Common myeloid progenitor, CD34-positive (primary cell): Measurements from ENCODE around the gene CYP1B1.

Source experiments
- CTCF ChIA-PET: fragments of 350-600 bp; sonication (Branson Sonifier 250); formaldehyde crosslinking; loops from one replicate; lab custom pipeline; 2021; ENCODE audit warnings: antibody characterized with exemption; lab: Charles Lee
- POLR2A ChIA-PET: fragments of 350-600 bp; sonication (Branson Sonifier 250); formaldehyde crosslinking; loops from one replicate; lab custom pipeline; 2021; ENCODE audit warnings: antibody characterized with exemption; lab: Charles Lee
- DNase-seq, 3 donors: peaks; one replicate each; pipeline versions ENCODE4 v3.0.0 to v3.0.0-alpha.2; 2013
- H3K27ac ChIP-seq, 2 experiments: 1 replicate in 1 of 2; 2 replicates in 1 of 2; pipeline ENCODE4 v1.7.0; 2013; ENCODE audit warnings: inconsistent platforms in 2 of 2, low read length in 2 of 2, mild to moderate bottlenecking in 2 of 2, low read depth in 1 of 2, moderate library complexity in 1 of 2; ENCODE audit not compliant: severe bottlenecking in 2 of 2, insufficient read depth in 1 of 2, poor library complexity in 1 of 2
- H3K27me3 ChIP-seq, 5 experiments: replicated peaks in 2 of 5; 1 replicate in 3 of 5; 2 replicates in 2 of 5; pipeline versions ENCODE4 v1.6.1 to v1.7.0; 2013; ENCODE audit warnings: low read length in 4 of 5, mild to moderate bottlenecking in 2 of 5, moderate library complexity in 2 of 5, inconsistent platforms in 1 of 5; ENCODE audit not compliant: insufficient read depth in 5 of 5, control insufficient read depth in 4 of 5
- H3K36me3 ChIP-seq, 4 experiments: 1 replicate in 2 of 4; 2 replicates in 2 of 4; pipeline versions ENCODE4 v1.6.1 to v1.7.0; 2013; ENCODE audit warnings: low read length in 3 of 4, control low read depth in 1 of 4, mild to moderate bottlenecking in 1 of 4; ENCODE audit not compliant: control insufficient read depth in 4 of 4, insufficient read depth in 4 of 4
- H3K4me1 ChIP-seq, 4 experiments: 1 replicate in 3 of 4; 2 replicates in 1 of 4; pipeline versions ENCODE4 v1.6.1 to v1.7.1; 2013; ENCODE audit warnings: low read length in 3 of 4, mild to moderate bottlenecking in 3 of 4, control low read depth in 1 of 4, inconsistent platforms in 1 of 4, moderate library complexity in 1 of 4; ENCODE audit not compliant: control insufficient read depth in 4 of 4, insufficient read depth in 4 of 4; ENCODE audit errors: control extremely low read depth in 1 of 4
- H3K4me3 ChIP-seq, 7 experiments: 1 replicate in 4 of 7; 2 replicates in 3 of 7; pipeline versions ENCODE4 v1.5.1 to v1.7.0; 2013; ENCODE audit warnings: mild to moderate bottlenecking in 7 of 7, low read length in 6 of 7, moderate library complexity in 6 of 7, inconsistent platforms in 2 of 7, low read depth in 2 of 7, control low read depth in 1 of 7; ENCODE audit not compliant: insufficient read depth in 4 of 7, control insufficient read depth in 1 of 7; ENCODE audit errors: extremely low read depth in 1 of 7
- H3K9me3 ChIP-seq, 5 experiments: 1 replicate in 4 of 5; 2 replicates in 1 of 5; pipeline versions ENCODE4 v1.6.1 to v1.7.1; 2013; ENCODE audit warnings: low read length in 4 of 5, mild to moderate bottlenecking in 2 of 5, inconsistent platforms in 1 of 5, low read depth in 1 of 5, moderate library complexity in 1 of 5; ENCODE audit not compliant: control insufficient read depth in 4 of 5, insufficient read depth in 2 of 5; ENCODE audit errors: control extremely low read depth in 1 of 5
- WGBS: methylation state at CpG from one replicate; pipeline ENCODE4 v1.1.5; 2013; ENCODE audit not compliant: insufficient coverage; 5-methylcytosine and 5-hydroxymethylcytosine counted together

CYP1B1 gene

GRCh38 chr2:38037325-38037724 is 38.6 kb downstream of the CYP1B1 start:
- H3K36me3 ChIP-seq = no peaks in the 10 kb centered on the region
- H3K4me3 ChIP-seq = no peak overlapping the region
- peaks cover 11 to 53% (median 21%) of the 10 kb centered on the region in 5 experiments for H3K27me3 ChIP-seq
- ChIA-PET POLR2A (interaction anchor here (0.6 kb wide), 1 partner anchor 417 kb away, joined by 3 read pairs; no protein-coding TSS in a partner anchor), CTCF (interaction anchor here (1.5 to 1.9 kb wide), 2 partner anchors 12 to 23 kb away, joined by 4 to 6 read pairs; no protein-coding TSS in a partner anchor)
- no peak for DNase-seq
- peaks cover 0 to 10% (median 6%) of the 10 kb centered on the region in 4 experiments for H3K4me1 ChIP-seq
- no peak overlapping the region for H3K27ac ChIP-seq
- WGBS = 97% methylated on average over 4 of the region's 4 CpGs
- peaks cover 0 to 2% (median 0%) of the 10 kb centered on the region in 5 experiments for H3K9me3 ChIP-seq

GRCh38 chr2:38035968-38036367 is 40.0 kb downstream of the CYP1B1 start:
- Histone ChIP-seq H3K36me3 (no peaks in the 10 kb centered on the region), H3K27ac (no peak overlapping the region), H3K4me3 (no peak overlapping the region), H3K27me3 (peaks cover 11 to 53% (median 21%) of the 10 kb centered on the region in 5 experiments), H3K4me1 (peaks cover 0 to 10% (median 6%) of the 10 kb centered on the region in 4 experiments), H3K9me3 (peaks cover 0 to 2% (median 0%) of the 10 kb centered on the region in 5 experiments)
- ChIA-PET CTCF (no interaction called here), POLR2A (no interaction called here)
- 85% methylated on average over 7 of the region's 7 CpGs for WGBS
- DNase-seq = no peak

GRCh38 chr2:38033646-38034045 is 42.3 kb downstream of the CYP1B1 start:
- DNase-seq = no peak

GRCh38 chr2:38032946-38033345 is 43.0 kb downstream of the CYP1B1 start:
- ChIA-PET POLR2A (no interaction called here), CTCF (interaction anchor here (1.0 kb wide), 1 partner anchor 44 kb away, joined by 4 read pairs; no protein-coding TSS in a partner anchor)
- Histone ChIP-seq H3K36me3 (no peaks in the 10 kb centered on the region), H3K27ac (no peak overlapping the region), H3K27me3 (peaks cover 4 to 34% (median 11%) of the 10 kb centered on the region in 5 experiments), H3K4me1 (peaks cover 0 to 2% (median 1%) of the 10 kb centered on the region in 4 experiments), H3K4me3 (no peak overlapping the region), H3K9me3 (no peaks in the 10 kb centered on the region)
- WGBS = 94% methylated on average over 2 of the region's 2 CpGs
- no peak for DNase-seq

More at GRCh38 chr2:38033646-38034045, 42.3 kb downstream of the CYP1B1 start:
- WGBS = no CpG with 5 or more reads among the region's 2 CpGs
- POLR2A ChIA-PET = no interaction called here
- Histone ChIP-seq H3K27ac (no peak overlapping the region), H3K4me3 (no peak overlapping the region), H3K4me1 (peaks cover 0 to 9% (median 6%) of the 10 kb centered on the region in 4 experiments), H3K36me3 (no peaks in the 10 kb centered on the region), H3K9me3 (no peaks in the 10 kb centered on the region), H3K27me3 (peaks cover 10 to 41% (median 16%) of the 10 kb centered on the region in 5 experiments)
- CTCF ChIA-PET = interaction anchor here (1.0 kb wide), 1 partner anchor 43 kb away, joined by 4 read pairs; no protein-coding TSS in a partner anchor

- Histone ChIP-seq H3K4me3 (no peak overlapping the region), H3K36me3 (no peaks in the 10 kb centered on the region), H3K4me1 (no peaks in the 10 kb centered on the region), H3K27me3 (peaks cover 0 to 12% (median 2%) of the 10 kb centered on the region in 5 experiments), H3K27ac (no peak overlapping the region), H3K9me3 (no peaks in the 10 kb centered on the region)
- CTCF ChIA-PET = no interaction called here
- DNase-seq = no peak
- POLR2A ChIA-PET = no interaction called here
- WGBS = no CpG with 5 or more reads among the region's 1 CpG
Measured at GRCh38 chr2:38030635-38031355, 45.2 kb downstream of the CYP1B1 start.

GRCh38 chr2:38029512-38029911 is 46.4 kb downstream of the CYP1B1 start:
- Histone ChIP-seq H3K27me3 (peaks cover 0 to 4% (median 2%) of the 10 kb centered on the region in 5 experiments), H3K4me3 (no peak overlapping the region), H3K27ac (no peak overlapping the region), H3K4me1 (no peaks in the 10 kb centered on the region), H3K36me3 (no peaks in the 10 kb centered on the region), H3K9me3 (no peaks in the 10 kb centered on the region)
- no peak for DNase-seq
- 92% methylated on average over 3 of the region's 5 CpGs for WGBS
- POLR2A ChIA-PET = no interaction called here
- CTCF ChIA-PET = no interaction called here

- Histone ChIP-seq H3K4me3 (no peak overlapping the region), H3K9me3 (no peaks in the 10 kb centered on the region), H3K36me3 (no peaks in the 10 kb centered on the region), H3K4me1 (no peaks in the 10 kb centered on the region), H3K27ac (no peak overlapping the region), H3K27me3 (peaks cover 0 to 2% (median 0%) of the 10 kb centered on the region in 5 experiments)
- CTCF ChIA-PET = interaction anchor here (1.2 kb wide), 1 partner anchor 18 kb away, joined by 3 read pairs; no protein-coding TSS in a partner anchor
- POLR2A ChIA-PET = no interaction called here
- DNase-seq = no peak
- WGBS = 89% methylated on average over 3 of the region's 4 CpGs
Measured at GRCh38 chr2:38028829-38029228, 47.1 kb downstream of the CYP1B1 start.
